HL-60 (cell line): Measurements from ENCODE around the gene FAM184B.

Experiments
- DNase-seq, 2 experiments: peaks; one replicate each; pipeline ENCODE4 v3.0.0-alpha.2; 2010 to 2020; ENCODE audit warnings: low read depth in 1 of 2, low spot score in 1 of 2
- H3K27ac ChIP-seq: fragments of 250-450 bp; sonication (Bioruptor Pico); replicated peaks from 2 replicates; pipeline ENCODE4 v1.5.1; 2020; ENCODE audit warnings: mild to moderate bottlenecking, moderate library complexity
- H3K27me3 ChIP-seq: fragments of 250-450 bp; sonication (Bioruptor Pico); 2 replicates; pipeline ENCODE4 v1.5.1; 2021; ENCODE audit warnings: mild to moderate bottlenecking, moderate library complexity; ENCODE audit not compliant: insufficient read depth, poor library complexity, severe bottlenecking
- H3K4me3 ChIP-seq: replicated peaks from 2 replicates; pipeline ENCODE4 v1.5.1; 2011; ENCODE audit warnings: mild to moderate bottlenecking, control low read depth, low read length; ENCODE audit not compliant: insufficient read depth
- CTCF ChIP-seq: IDR thresholded peaks from one replicate; pipeline ENCODE4 v1.5.1; 2011; ENCODE audit warnings: low read length, control low read depth, inconsistent platforms; ENCODE audit not compliant: insufficient read depth
- GABPA ChIP-seq: IDR thresholded peaks from 2 replicates; pipeline ENCODE4 v1.6.1; 2012; ENCODE audit warnings: low read depth
- POLR2AphosphoS5 ChIP-seq: IDR thresholded peaks from 2 replicates; pipeline ENCODE4 v1.6.1; 2012; ENCODE audit warnings: low read depth
- SPI1 ChIP-seq: IDR thresholded peaks from 2 replicates; pipeline ENCODE4 v1.6.1; 2012; ENCODE audit warnings: low read depth, mild to moderate bottlenecking, borderline replicate concordance
- TF ChIP-seq, protein P1 (sequence below): IDR thresholded peaks from 2 replicates; pipeline ENCODE4 v1.6.1; 2012; ENCODE audit warnings: low read depth; ENCODE audit not compliant: insufficient replicate concordance

The FAM184B gene

GRCh38 chr4:17766826-17767458, 14.5 kb downstream of the FAM184B start:
- Histone ChIP-seq H3K4me3 (no peak overlapping the region), H3K27me3 (no peaks in the 10 kb centered on the region), H3K27ac (no peak overlapping the region)
- TF ChIP-seq CTCF, result no peak
- no peak for TF ChIP-seq GABPA
- TF ChIP-seq SPI1, result no peak
- TF ChIP-seq, protein P1, sequence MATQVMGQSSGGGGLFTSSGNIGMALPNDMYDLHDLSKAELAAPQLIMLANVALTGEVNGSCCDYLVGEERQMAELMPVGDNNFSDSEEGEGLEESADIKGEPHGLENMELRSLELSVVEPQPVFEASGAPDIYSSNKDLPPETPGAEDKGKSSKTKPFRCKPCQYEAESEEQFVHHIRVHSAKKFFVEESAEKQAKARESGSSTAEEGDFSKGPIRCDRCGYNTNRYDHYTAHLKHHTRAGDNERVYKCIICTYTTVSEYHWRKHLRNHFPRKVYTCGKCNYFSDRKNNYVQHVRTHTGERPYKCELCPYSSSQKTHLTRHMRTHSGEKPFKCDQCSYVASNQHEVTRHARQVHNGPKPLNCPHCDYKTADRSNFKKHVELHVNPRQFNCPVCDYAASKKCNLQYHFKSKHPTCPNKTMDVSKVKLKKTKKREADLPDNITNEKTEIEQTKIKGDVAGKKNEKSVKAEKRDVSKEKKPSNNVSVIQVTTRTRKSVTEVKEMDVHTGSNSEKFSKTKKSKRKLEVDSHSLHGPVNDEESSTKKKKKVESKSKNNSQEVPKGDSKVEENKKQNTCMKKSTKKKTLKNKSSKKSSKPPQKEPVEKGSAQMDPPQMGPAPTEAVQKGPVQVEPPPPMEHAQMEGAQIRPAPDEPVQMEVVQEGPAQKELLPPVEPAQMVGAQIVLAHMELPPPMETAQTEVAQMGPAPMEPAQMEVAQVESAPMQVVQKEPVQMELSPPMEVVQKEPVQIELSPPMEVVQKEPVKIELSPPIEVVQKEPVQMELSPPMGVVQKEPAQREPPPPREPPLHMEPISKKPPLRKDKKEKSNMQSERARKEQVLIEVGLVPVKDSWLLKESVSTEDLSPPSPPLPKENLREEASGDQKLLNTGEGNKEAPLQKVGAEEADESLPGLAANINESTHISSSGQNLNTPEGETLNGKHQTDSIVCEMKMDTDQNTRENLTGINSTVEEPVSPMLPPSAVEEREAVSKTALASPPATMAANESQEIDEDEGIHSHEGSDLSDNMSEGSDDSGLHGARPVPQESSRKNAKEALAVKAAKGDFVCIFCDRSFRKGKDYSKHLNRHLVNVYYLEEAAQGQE, result no peak
- no peak for TF ChIP-seq POLR2AphosphoS5
- DNase-seq, result no peak

DNA sequence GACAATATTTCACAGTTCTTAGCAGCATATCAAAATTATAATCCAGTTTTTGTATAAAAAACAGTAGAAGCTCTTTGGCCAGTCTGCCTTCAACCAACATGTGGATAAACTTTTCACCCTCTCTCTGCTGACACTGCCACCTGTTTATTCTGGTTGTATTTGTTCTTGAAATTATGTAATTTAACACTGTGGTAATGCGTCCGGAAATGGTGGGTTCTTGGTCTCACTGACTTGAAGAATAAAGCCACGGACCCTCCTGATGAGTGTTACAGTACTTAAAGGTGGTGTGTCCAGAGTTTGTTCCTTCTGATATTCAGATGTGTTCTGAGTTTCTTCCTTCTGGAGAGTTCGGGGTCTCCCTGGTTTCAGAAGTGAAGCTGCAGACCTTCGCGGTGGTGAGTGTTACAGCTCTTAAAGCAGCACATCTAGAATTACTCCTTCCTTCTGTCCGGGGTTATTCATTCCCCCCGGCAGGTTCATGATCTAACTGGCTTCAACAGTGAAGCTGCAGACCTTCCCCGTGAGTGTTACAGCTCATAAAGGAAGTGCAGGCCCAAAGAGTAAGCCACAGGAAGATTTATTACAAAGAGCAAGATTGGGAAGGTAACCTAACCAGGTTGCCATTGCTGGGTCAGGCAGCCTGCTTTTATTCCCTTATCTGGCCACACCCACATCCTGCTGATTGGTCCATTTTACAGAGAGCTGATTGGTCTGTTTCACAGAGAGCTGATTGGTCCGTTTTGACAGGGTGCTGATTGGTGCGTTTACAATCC, 15.7 kb downstream of the FAM184B start:
- Histone ChIP-seq H3K4me3 (no peak overlapping the region), H3K27me3 (no peaks in the 10 kb centered on the region), H3K27ac (no peak overlapping the region)
- TF ChIP-seq POLR2AphosphoS5, result no peak
- TF ChIP-seq SPI1, result no peak
- TF ChIP-seq GABPA, result no peak
- TF ChIP-seq, protein P1, result no peak
- TF ChIP-seq CTCF, result no peak
- DNase-seq, result no peak

GRCh38 chr4:17763931-17764330, 17.5 kb downstream of the FAM184B start:
- no peaks in the 10 kb centered on the region for H3K27me3 ChIP-seq
- no peak overlapping the region for H3K4me3 ChIP-seq
- TF ChIP-seq CTCF (no peak), GABPA (no peak), SPI1 (no peak), POLR2AphosphoS5 (no peak)
- TF ChIP-seq, protein P1, result no peak
- no peak for DNase-seq
- H3K27ac ChIP-seq, result no peak overlapping the region
